Uterus (tissue), 2 donors: ENCODE measurements around the gene ISX.

Experiments
- CTCF ChIP-seq, 4 experiments: fragments of 200-600 bp in 2 of 4; fragments of 450-650 bp in 2 of 4; sonication (generic) in 2 of 4; IDR thresholded peaks; one replicate each; pipeline ENCODE4 v1.5.1; 2016 to 2019; ENCODE audit warnings: antibody characterized with exemption in 4 of 4, mild to moderate bottlenecking in 2 of 4, moderate library complexity in 1 of 4
- POLR2A ChIP-seq, 2 donors: fragments of 450-650 bp; IDR thresholded peaks; one replicate each; pipeline ENCODE4 v1.6.1; 2016; ENCODE audit warnings: antibody characterized with exemption in 2 of 2, mild to moderate bottlenecking in 1 of 2, moderate library complexity in 1 of 2

DNA sequence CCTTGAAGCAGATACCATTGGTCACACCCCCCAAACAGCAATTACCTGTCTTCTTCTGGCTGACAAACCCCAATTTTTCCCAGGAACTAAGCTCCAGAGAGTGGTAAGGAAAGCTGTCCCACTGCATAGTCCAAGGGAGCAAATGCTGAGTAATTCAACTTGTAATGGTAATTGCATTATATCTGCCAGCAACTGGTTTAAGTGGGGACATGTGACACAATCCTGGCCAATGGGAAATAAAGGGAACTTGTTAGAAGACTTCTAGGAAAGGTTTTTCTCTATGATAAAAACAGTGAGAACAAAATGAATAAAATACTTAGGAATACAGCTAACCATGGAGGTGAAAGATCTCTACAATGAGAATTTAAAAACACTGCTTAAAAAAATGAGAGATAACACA lies 9.5 kb upstream of the ISX start:
- TF ChIP-seq CTCF (IDR thresholded peaks at IDR 0.05): no peak
- no peak for TF ChIP-seq POLR2A (IDR thresholded peaks at IDR 0.05)
